ENCODE results near the gene CRACR2B.

GRCh38 chr11:787084-787675 is 40.5 kb upstream of the CRACR2B start:
- TF ChIP-seq REST (IDR thresholded peaks at IDR 0.05; ENCODE audit: insufficient read depth in 1 of 2, low read depth in 2 of 2, low read length in 2 of 2) (no peak), POLR2AphosphoS5 (IDR thresholded peaks at IDR 0.05; ENCODE audit: low read depth, low read length) (no peak), TAF1 (IDR thresholded peaks at IDR 0.05; ENCODE audit: borderline replicate concordance, insufficient read depth, low read length) (no peak), SIN3A (IDR thresholded peaks at IDR 0.05; ENCODE audit: borderline replicate concordance, insufficient read depth, low read length) (no peak)

Measured in PFSK-1 (cell line).